Suprapubic skin (tissue), 4 donors: ENCODE measurements around the gene RAVER1.

ENCODE experiments used
- CTCF ChIP-seq, 2 donors: fragments of 200-600 bp in 1 of 2; fragments of 450-650 bp in 1 of 2; sonication (generic) in 1 of 2; IDR thresholded peaks; one replicate each; pipeline ENCODE4 v1.5.1; 2016 to 2019; ENCODE audit warnings: antibody characterized with exemption in 2 of 2, mild to moderate bottlenecking in 1 of 2, moderate library complexity in 1 of 2
- EP300 ChIP-seq: sonication (generic); formaldehyde crosslinking; IDR thresholded peaks from one replicate; pipeline ENCODE4 v1.6.1; 2017; ENCODE audit warnings: antibody characterized with exemption
- POLR2A ChIP-seq, 2 donors: fragments of 450-650 bp; IDR thresholded peaks; one replicate each; pipeline ENCODE4 v1.6.1; 2017; ENCODE audit warnings: antibody characterized with exemption in 2 of 2, mild to moderate bottlenecking in 2 of 2, moderate library complexity in 2 of 2
- POLR2AphosphoS5 ChIP-seq, 3 donors: sonication (generic); formaldehyde crosslinking; IDR thresholded peaks; one replicate each; pipeline ENCODE4 v1.6.1; 2017; ENCODE audit warnings: antibody characterized with exemption in 3 of 3

DNA sequence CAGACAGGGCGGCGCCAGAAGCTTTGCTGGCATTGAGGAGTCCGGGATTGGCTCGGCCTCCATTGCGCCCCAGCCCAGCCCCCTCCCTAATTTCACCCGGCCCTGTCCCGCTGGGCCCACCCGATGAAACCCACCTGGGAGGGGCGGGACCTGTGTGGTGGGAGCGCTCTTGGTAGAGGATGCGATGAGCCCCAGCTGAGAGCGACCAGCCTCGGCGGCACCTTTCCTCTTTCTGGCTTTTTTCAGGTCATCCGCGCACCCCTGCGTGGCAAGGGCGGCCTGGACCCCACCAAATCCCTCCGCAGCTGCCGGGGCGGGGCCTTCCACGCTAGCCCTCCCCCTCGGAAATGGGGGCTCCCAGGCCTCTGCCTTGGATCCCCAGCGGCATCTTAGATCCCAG, 23.9 kb downstream of the RAVER1 start, which contains the start of gene ZGLP1:
- no peak for TF ChIP-seq CTCF (IDR thresholded peaks at IDR 0.05)
- no peak for TF ChIP-seq POLR2AphosphoS5 (IDR thresholded peaks at IDR 0.05)
- TF ChIP-seq POLR2A (IDR thresholded peaks at IDR 0.05) = no peak
- TF ChIP-seq EP300 = no peak
